HG02885 (cell line): Measurements from ENCODE around the gene C1orf226.

ENCODE experiments used
- ATAC-seq: cut with Tn5 transposase; IDR thresholded peaks from one replicate; pipeline ENCODE4 v1.9.1; 2021; ENCODE audit warnings: mild to moderate bottlenecking; ENCODE audit not compliant: unreplicated experiment, poor library complexity

The C1orf226 gene

DNA sequence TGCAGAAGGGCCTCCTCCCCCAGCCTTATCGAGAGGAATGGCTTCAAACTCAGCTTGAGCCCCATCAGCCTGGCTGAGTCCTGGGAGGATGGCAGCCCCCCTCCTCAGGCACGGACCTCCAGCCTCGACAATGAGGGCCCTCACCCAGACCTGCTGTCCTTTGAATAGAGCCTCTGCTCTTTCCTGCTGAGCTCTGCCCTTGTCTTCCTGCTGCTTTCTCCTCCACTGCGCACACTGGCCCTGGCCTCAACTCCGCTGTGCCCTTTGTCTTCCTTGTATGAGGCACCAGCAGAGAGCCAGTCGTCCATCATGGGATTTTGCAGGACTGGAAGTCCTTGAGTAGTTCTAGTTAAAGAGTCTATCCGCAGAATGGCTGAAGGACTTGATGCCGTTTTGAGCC lies 2.0 kb downstream of the C1orf226 start:
- ATAC-seq: no peak

- ATAC-seq: no peak
Measured at GRCh38 chr1:162384116-162384515, 2.6 kb downstream of the C1orf226 start.

GRCh38 chr1:162384601-162385279 lies 3.2 kb downstream of the C1orf226 start:
- no peak for ATAC-seq

- ATAC-seq: no peak
Measured at GRCh38 chr1:162385280-162385623, 3.7 kb downstream of the C1orf226 start.

- no peak for ATAC-seq
Measured at GRCh38 chr1:162385702-162386101, 4.2 kb downstream of the C1orf226 start.

- no peak for ATAC-seq
Measured at GRCh38 chr1:162386292-162387225, 5.0 kb downstream of the C1orf226 start.

DNA sequence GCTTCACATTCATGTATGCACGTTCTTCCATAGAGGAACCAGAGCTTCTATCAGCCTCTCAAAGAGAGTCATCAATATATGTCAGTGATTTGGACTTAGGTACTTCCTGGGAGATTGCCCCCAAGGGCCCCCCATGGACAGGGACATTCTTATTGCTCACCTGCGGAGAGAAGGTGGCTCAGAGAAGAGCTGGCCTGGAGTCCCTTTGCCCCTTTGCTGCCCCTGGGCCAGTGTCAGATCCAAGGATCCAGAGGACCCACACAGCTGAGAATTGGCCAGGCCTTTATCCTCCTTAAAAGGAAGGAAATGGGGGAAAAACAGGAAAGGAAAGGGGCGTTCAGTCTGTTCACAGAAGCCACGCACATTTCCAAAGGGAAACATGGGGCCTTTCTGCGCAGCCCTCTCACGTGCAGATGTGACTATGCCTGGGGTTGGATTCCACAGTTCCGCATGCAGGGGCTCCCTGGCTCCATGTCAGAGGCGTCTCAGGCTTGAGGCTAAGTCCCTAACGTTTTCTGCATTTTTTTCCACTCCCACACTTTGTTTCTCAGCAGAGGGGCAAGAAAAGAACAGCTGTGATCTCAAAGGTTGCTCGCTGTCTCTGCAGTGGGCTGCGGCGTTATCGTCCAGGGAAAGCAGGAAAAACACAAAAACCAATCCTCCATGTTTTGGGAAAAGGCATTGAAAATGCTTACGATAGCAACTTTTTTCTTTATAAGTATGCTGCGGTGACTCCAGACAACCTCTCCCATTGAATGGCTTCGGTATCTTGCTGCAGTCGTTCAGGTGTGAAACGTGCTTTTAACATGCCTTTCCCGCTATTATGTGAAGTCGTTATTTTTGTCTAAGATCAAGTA lies 5.9 kb downstream of the C1orf226 start:
- no peak for ATAC-seq

- no peak for ATAC-seq
Measured at GRCh38 chr1:162388083-162388594, 6.6 kb downstream of the C1orf226 start.

DNA sequence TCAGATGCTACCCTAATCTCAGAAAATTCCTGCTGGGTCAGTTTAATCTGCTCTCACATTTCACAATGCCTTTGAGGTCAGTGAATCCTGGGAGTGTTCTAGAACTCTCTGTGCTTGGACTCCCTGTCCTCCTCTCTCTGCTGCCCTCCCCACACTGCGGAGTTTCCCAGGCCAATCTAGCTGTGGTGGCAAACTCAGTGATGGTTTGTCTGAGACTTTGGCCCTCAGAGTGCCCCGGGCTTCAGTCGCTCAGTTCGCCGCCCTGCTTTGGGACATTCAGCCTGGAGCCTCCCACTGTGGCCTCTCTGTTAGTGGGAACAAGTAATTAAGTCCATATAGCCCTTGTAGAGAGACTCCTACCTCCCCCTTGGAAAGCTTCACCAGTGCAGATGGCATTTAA lies 7.1 kb downstream of the C1orf226 start:
- ATAC-seq: no peak

DNA sequence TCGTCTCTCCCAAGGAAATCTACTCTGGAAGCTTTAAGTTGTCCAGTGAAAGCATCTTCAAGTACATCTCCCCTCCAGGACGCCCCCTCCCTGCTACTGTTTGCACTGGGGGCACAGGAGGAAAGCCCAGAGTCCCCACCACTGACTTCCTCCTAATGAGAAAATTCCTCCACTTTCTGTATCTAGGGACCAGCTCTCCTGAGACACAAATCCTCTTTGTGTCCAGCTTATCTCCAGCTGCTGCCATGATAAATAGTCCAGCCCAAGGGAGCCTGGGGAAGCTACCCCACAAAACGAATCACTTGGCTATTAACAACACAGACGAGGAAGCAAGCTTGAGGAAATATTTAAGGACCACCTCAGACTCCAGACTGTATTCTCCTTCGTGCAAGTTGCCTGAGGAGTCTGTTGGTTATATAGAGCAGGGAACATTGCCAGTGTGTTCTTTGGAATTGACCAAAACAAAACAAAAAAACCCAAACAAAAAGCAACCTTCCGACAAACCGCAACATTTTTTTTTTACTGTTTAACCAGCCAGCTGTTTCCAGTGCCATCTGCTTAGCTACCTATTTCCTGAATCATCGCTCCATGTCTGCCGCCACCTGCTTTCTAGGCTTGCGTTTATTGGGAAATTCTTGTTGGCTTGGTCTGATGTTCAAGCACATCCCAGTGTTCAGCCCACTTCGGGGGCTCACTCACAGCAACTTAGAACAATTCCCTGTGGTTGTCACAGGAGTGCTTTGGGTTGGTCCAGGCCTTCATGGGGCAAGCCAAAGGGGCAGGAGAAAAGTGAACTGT lies 7.7 kb downstream of the C1orf226 start:
- ATAC-seq: no peak

DNA sequence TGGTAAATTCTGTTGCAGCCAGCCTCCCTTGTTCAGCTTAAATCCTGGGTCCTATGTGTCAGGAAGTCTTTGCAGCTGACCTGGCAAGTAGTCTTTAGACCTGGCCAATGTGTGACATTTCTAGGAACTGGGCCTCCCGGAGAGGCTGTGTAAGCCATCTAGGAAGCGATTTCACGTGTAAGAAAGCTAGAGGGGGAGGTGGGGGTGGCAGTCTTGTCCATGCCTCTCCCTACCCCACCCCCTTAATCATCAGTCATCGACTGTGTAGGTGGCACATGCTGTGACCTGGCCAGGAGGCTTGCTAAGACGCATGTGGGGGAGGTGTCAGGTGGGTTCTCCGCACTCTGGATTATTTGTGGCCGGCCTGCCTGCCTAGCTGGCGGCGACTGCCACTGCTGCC lies 8.4 kb downstream of the C1orf226 start:
- no peak for ATAC-seq

- no peak for ATAC-seq
Measured at GRCh38 chr1:162390396-162391185, 9.1 kb downstream of the C1orf226 start.

DNA sequence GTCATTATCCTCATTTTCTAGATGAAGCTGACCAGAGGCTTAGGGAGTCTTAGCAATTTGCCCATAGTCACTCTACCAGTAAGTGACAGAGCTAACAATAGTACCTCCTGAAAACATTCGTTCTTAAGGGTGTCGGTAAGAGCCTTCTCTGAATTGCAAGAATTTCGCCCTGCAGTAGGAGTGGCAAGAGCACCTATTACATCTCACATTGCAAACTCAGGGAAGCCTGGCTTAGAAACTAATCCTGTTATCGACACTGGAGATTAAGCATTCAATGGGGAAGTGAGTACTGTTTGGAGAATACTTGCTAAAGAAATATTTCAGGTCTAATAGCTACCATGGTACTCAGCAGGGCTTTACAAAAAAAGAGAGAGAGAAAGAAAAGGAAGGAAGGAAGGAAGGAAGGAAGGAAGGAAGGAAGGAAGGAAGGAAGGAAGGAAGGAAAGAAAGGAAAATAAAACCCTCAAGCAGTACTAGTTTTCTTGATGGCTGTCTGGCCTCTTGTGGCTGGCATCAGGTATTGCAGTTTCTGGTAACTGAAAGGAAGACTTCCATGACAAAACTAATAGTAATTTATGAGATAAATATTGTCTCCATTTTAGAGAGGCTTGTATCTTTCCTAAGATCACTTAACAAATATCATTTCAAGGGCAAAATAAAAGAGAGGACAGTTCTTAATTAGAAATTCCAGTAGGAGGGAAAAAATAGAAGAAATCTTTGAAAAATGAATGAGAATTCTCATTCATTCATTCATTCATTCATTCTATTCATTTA lies 10.4 kb downstream of the C1orf226 start:
- no peak for ATAC-seq

DNA sequence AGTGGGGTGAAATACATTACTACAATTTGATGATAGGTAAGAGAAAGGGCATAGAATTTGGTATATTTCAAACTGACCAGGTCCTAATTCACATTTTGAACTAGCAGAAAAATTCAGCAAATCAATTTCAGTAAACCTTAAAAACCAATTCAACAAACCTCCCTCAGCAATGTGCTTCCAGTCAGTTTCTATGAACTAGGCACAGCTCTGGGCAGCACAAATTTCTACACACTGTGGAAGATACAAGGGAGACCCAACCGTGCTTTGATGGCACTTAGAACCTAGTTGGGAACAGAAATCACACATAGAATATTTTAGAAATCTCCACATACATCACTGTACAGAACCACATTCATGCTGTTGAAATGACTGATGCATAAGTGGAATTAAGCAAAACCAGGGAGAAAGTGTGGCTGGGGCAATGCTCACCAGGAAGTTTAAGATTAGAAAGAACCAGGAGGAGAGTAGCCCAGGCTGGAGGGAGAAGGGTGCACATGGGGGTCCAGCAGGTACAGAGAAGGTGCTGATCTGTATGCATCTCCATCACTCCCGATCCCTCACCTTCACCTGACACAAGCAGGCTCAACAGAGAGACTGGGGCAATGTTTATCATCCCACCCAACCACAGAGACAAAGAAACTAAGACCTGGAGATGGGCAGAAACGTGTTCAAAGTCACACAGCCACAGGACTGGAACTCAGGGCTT lies 14.8 kb downstream of the C1orf226 start:
- ATAC-seq: no peak

GRCh38 chr1:162397039-162397448 lies 15.5 kb downstream of the C1orf226 start:
- ATAC-seq: no peak

DNA sequence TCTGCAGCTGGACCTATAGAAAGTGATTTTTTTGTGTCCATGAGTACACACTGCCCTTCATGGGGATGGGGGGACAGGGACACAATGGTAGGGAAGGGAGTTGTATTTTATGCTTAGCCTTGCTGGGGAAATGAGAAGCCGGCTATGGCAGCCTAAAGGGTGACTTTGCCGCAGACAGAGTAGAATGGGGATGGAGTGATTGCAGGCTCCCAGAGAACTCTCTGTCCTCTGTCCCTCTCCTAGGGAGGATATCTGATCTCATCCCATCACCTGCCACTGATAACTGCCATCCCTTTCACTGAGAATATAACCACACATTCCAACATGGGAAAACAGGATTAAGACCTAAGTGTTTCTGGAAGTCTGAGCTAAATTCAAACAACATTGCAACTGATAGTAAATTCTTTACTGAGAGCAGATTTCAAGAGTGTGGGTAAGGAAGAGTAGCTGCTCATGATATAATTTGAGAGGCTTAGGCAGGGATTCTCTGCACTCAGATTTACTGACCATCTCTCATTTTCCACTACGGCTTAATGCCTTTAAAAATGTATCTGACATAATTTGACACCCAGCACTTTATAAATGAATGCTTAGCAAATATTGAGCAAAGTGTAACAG lies 16.5 kb downstream of the C1orf226 start:
- no peak for ATAC-seq

- ATAC-seq: no peak
Measured at GRCh38 chr1:162398999-162399580, 17.6 kb downstream of the C1orf226 start.
